ENCODE results near the gene AMZ1. TPM values are rescaled to one million over a fixed set of nuclear protein-coding genes. Genes with fewer than 3 reads are reported as not detected.
A peak's percentile ranks its signal among the peaks of the same experiment; 100 is the strongest.

Gene AMZ1
- total RNA-seq, 3 donors from 2014 or later (not counting 1 experiment from before 2014, with no cell fraction given): 0.07 to 1.2 (median 0.27) TPM

DNA sequence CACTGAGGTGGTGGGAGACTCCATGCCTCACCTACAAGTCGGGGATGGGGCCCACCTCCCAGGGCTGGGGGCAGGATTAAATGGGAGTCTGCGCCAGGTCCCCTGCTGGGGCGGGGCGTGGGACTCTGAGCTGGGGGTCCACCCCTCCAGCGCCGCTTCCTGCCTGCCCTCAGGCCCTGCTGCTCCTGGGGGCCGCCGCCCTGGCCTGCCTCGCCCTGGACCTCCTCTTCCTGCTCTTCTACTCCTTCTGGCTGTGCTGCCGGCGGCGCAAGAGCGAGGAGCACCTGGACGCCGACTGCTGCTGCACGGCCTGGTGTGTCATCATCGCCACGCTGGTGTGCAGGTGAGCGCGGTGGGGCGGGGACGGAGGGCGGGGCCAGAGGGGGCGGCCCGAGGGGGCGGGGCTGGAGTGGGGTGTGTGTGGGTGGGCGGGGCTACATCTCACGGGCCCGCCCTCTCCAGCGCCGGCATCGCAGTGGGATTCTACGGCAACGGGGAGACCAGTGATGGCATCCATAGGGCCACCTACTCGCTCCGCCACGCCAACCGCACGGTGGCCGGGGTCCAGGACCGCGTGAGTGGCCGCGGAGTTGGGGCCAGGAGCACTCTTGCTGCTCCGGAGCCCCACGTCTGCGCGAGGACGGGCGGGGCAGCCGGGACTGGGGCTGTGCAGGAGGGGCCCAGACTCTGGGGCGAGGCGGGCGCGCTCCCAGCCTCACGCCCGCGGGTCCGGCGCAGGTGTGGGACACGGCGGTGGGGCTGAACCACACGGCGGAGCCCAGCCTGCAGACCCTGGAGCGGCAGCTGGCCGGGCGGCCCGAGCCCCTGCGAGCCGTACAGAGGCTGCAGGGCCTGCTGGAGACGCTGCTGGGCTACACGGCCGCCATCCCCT lies 41.1 kb upstream of the AMZ1 start:
- Histone ChIP-seq H3K27ac (ENCODE audit: low read length) (no peak overlapping the region), H3K9me3 (ENCODE audit: control insufficient read depth, insufficient read depth, low read length) (no peaks in the 10 kb centered on the region), H3K4me1 (ENCODE audit: control insufficient read depth, insufficient read depth, low read length) (peaks cover 32% of the 10 kb centered on the region), H3K36me3 (ENCODE audit: control insufficient read depth, insufficient read depth, low read length) (peaks cover 2% of the 10 kb centered on the region), H3K4me3 (ENCODE audit: low read length) (no peak overlapping the region), H3K27me3 (ENCODE audit: control insufficient read depth, insufficient read depth, low read length) (no peaks in the 10 kb centered on the region)
- WGBS (ENCODE audit: insufficient coverage): 95% methylated on average over 68 of the region's 73 CpGs
- no peak overlapping the region for H3K4me3 Mint-ChIP-seq
- no peaks in the 10 kb centered on the region for H3K9me3 Mint-ChIP-seq
- H3K36me3 Mint-ChIP-seq: no peaks in the 10 kb centered on the region
- TF ChIP-seq, protein P1, sequence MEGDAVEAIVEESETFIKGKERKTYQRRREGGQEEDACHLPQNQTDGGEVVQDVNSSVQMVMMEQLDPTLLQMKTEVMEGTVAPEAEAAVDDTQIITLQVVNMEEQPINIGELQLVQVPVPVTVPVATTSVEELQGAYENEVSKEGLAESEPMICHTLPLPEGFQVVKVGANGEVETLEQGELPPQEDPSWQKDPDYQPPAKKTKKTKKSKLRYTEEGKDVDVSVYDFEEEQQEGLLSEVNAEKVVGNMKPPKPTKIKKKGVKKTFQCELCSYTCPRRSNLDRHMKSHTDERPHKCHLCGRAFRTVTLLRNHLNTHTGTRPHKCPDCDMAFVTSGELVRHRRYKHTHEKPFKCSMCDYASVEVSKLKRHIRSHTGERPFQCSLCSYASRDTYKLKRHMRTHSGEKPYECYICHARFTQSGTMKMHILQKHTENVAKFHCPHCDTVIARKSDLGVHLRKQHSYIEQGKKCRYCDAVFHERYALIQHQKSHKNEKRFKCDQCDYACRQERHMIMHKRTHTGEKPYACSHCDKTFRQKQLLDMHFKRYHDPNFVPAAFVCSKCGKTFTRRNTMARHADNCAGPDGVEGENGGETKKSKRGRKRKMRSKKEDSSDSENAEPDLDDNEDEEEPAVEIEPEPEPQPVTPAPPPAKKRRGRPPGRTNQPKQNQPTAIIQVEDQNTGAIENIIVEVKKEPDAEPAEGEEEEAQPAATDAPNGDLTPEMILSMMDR (IDR thresholded peaks at IDR 0.05): no peak
- DNase-seq (no peak), ATAC-seq (no peak)
- no peaks in the 10 kb centered on the region for H3K27me3 Mint-ChIP-seq (ENCODE audit: low read depth in 2 of 2)
- intact Hi-C loops (cut with micrococcal nuclease): no loop called here
- peaks cover 15 to 38% of the 10 kb centered on the region in 2 donors for H3K4me1 Mint-ChIP-seq
- H3K27ac Mint-ChIP-seq: no peak overlapping the region

DNA sequence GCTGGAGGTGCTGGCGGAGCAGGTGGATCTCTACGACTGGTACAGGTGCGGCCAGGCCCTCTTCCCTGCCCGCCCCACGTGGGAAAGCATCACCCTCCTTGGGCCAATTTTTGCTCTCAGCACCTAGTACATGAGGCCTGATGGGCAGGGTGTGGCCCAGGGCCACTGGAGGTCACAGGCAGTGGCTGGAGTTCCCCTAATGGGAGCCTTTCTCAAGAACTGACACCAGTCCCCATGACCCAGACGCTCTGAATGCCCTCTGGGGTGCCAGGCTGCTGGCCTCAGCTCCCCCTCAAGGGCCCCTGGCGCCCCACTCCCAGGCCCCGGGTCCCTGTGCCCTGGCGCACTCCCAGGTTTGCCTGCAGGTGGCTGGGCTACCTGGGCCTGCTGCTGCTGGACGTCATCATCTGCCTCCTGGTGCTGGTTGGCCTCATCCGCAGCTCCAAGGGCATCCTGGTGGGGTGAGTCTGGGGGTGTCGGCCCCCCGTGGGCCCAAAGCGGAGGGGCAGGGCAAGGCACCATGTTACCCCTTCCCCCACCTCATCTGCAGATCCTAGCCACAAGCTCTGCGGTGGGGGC lies 40.3 kb upstream of the AMZ1 start:
- H3K36me3 ChIP-seq (ENCODE audit: control insufficient read depth, insufficient read depth, low read length): peaks cover 2% of the 10 kb centered on the region
- DNase-seq: no peak

DNA sequence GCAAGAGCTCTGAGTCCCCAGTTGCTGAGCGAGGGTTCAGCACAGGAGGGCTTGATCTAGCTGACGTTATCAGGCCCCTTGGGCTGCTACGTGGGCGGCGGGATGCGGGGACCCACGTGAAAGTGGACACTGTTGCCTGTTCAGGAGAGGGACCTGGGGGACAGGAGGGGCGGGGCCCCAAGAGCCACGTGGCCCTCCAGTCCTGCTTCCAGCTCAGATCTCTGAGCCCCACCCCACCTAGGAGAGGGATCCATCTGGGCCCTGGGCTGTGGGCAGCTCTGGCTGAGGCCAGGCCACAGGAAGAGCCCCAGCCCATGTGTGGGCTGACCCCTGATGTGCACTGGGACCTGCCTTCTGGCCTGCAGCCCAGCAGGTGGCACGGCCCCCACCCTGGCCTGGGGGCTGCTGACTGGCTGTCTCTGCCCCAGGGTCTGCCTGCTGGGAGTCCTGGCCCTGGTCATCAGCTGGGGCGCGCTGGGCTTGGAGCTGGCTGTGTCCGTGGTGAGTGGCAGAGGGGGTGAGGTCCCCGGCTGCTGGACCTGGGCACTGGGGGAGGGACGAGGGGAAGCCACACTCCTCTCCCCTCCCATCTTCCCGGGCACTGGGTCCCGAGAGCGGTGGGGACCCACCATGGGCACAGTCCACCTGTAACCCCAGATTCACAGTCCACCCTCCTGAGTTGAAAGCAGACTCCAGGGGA lies 38.7 kb upstream of the AMZ1 start:
- H3K4me3 ChIP-seq (ENCODE audit: low read length): no peak overlapping the region
- no peak for ATAC-seq
- DNase-seq: no peak
- H3K9me3 Mint-ChIP-seq: no peaks in the 10 kb centered on the region
- no peaks in the 10 kb centered on the region for H3K36me3 Mint-ChIP-seq
- no peaks in the 10 kb centered on the region for H3K27me3 Mint-ChIP-seq (ENCODE audit: low read depth in 2 of 2)
- H3K36me3 ChIP-seq (ENCODE audit: control insufficient read depth, insufficient read depth, low read length): peaks cover 2% of the 10 kb centered on the region
- H3K9me3 ChIP-seq (ENCODE audit: control insufficient read depth, insufficient read depth, low read length): no peaks in the 10 kb centered on the region
- H3K4me1 ChIP-seq (ENCODE audit: control insufficient read depth, insufficient read depth, low read length): peaks cover 24% of the 10 kb centered on the region
- H3K4me3 Mint-ChIP-seq: no peak overlapping the region
- intact Hi-C loops (cut with micrococcal nuclease): no loop called here
- 95% methylated on average over 18 of the region's 18 CpGs for WGBS (ENCODE audit: insufficient coverage)
- H3K27ac ChIP-seq (ENCODE audit: low read length): no peak overlapping the region
- H3K27me3 ChIP-seq (ENCODE audit: control insufficient read depth, insufficient read depth, low read length): no peaks in the 10 kb centered on the region
- H3K4me1 Mint-ChIP-seq: peaks cover 13 to 36% of the 10 kb centered on the region in 2 donors
- TF ChIP-seq, protein P1 (IDR thresholded peaks at IDR 0.05): no peak
- peak overlapping the region in 1 of 2 donors; percentile 53 for H3K27ac Mint-ChIP-seq

More for the DNA sequence above, 40.3 kb upstream of the AMZ1 start:
- H3K4me1 ChIP-seq (ENCODE audit: control insufficient read depth, insufficient read depth, low read length): peaks cover 31% of the 10 kb centered on the region
- Mint-ChIP-seq H3K9me3 (no peaks in the 10 kb centered on the region), H3K27ac (peak overlapping the region in 1 of 2 donors; percentile 53), H3K4me1 (peaks cover 15 to 44% of the 10 kb centered on the region in 2 donors), H3K27me3 (ENCODE audit: low read depth in 2 of 2) (no peaks in the 10 kb centered on the region), H3K36me3 (no peaks in the 10 kb centered on the region), H3K4me3 (no peak overlapping the region)
- no peaks in the 10 kb centered on the region for H3K27me3 ChIP-seq (ENCODE audit: control insufficient read depth, insufficient read depth, low read length)
- H3K4me3 ChIP-seq (ENCODE audit: low read length): no peak overlapping the region
- ATAC-seq: no peak
- WGBS (ENCODE audit: insufficient coverage): 96% methylated on average over 14 of the region's 15 CpGs
- TF ChIP-seq, protein P1 (IDR thresholded peaks at IDR 0.05): no peak
- intact Hi-C loops (cut with micrococcal nuclease): no loop called here
- H3K27ac ChIP-seq (ENCODE audit: low read length): no peak overlapping the region
- H3K9me3 ChIP-seq (ENCODE audit: control insufficient read depth, insufficient read depth, low read length): no peaks in the 10 kb centered on the region
